A673 (cell line): ENCODE measurements around the gene CUX1. TPM values are rescaled to one million over a fixed set of nuclear protein-coding genes. Genes with fewer than 3 reads are reported as not detected.

ENCODE experiments used
- BruUV-seq: library from RNA; stranded (reverse); fragments of 400-500 nt; replicated peaks from 2 replicates; lab custom pipeline; 2021; lab: Mats Ljungman, UMichigan
- CTCF ChIA-PET: fragments of 300-600 bp; sonication (Branson Sonifier 250); formaldehyde crosslinking; loops from one replicate; lab custom pipeline; 2022; ENCODE audit warnings: antibody characterized with exemption; lab: Charles Lee
- POLR2A ChIA-PET: fragments of 300-600 bp; sonication (Branson Sonifier 250); formaldehyde crosslinking; loops from one replicate; lab custom pipeline; 2022; ENCODE audit warnings: antibody characterized with exemption; ENCODE audit not compliant: low non-redundant PET; lab: Charles Lee
- DNase-seq: peaks from one replicate; pipeline ENCODE4 v3.0.0-alpha.2; 2015; ENCODE audit warnings: low spot score
- H3K27ac ChIP-seq: fragments of 200-600 bp; sonication (generic); 2 replicates; pipeline ENCODE4 v1.5.1; 2016; ENCODE audit warnings: mixed run types, low read depth, mild to moderate bottlenecking, mixed read lengths, antibody characterized with exemption, low read length; ENCODE audit not compliant: poor library complexity, severe bottlenecking
- H3K27me3 ChIP-seq: fragments of 200-600 bp; sonication (generic); replicated peaks from 2 replicates; pipeline ENCODE4 v1.6.1; 2017; ENCODE audit warnings: mixed run types, low read depth, mild to moderate bottlenecking, mixed read lengths, antibody characterized with exemption, low read length; ENCODE audit not compliant: insufficient read depth, poor library complexity
- H3K36me3 ChIP-seq: fragments of 200-600 bp; sonication (generic); 2 replicates; pipeline ENCODE4 v1.6.1; 2016; ENCODE audit warnings: mixed run types, mild to moderate bottlenecking, mixed read lengths, antibody characterized with exemption, low read length; ENCODE audit not compliant: insufficient read depth, poor library complexity, severe bottlenecking
- H3K4me1 ChIP-seq: fragments of 200-600 bp; sonication (generic); 2 replicates; pipeline ENCODE4 v1.6.1; 2017; ENCODE audit warnings: mixed run types, mild to moderate bottlenecking, mixed read lengths, antibody characterized with exemption, low read length; ENCODE audit not compliant: insufficient read depth, poor library complexity, severe bottlenecking
- H3K4me3 ChIP-seq: fragments of 200-600 bp; sonication (generic); 2 replicates; pipeline ENCODE4 v1.5.1; 2016; ENCODE audit warnings: low read depth, mixed run types, mild to moderate bottlenecking, mixed read lengths, low read length; ENCODE audit not compliant: poor library complexity, severe bottlenecking
- H3K9me3 ChIP-seq: fragments of 200-600 bp; sonication (generic); 2 replicates; pipeline ENCODE4 v1.6.1; 2016; ENCODE audit warnings: mixed run types, low read depth, mild to moderate bottlenecking, mixed read lengths, antibody characterized with exemption, low read length; ENCODE audit not compliant: poor library complexity, severe bottlenecking
- CTCF ChIP-seq: fragments of 300-800, 200-600 bp; sonication (generic); conservative IDR thresholded peaks from 2 replicates; pipeline ENCODE4 v1.5.1; 2017; ENCODE audit warnings: low read depth, mild to moderate bottlenecking, antibody characterized with exemption, low read length, moderate library complexity, mixed read lengths
- EZH2 ChIP-seq: fragments of 200-600 bp; sonication (generic); IDR thresholded peaks from 2 replicates; pipeline ENCODE4 v1.6.1; 2017; ENCODE audit warnings: borderline replicate concordance, low read depth, mild to moderate bottlenecking, mixed read lengths, antibody characterized with exemption, low read length; ENCODE audit not compliant: poor library complexity, severe bottlenecking
- intact Hi-C: fragments of 100-400 bp; cut with micrococcal nuclease; formaldehyde crosslinking; loops from one replicate; pipeline ENCODE4 v1.10.0; 2022; ENCODE audit not compliant: unreplicated experiment
- total RNA-seq: library from RNA; stranded (reverse); gene quantifications from 2 replicates; pipeline ENCODE4 v1.2.3, GENCODE V29; 2021

The CUX1 gene
- total RNA-seq, 1 experiment from 2014 or later, result 49.4 TPM

DNA sequence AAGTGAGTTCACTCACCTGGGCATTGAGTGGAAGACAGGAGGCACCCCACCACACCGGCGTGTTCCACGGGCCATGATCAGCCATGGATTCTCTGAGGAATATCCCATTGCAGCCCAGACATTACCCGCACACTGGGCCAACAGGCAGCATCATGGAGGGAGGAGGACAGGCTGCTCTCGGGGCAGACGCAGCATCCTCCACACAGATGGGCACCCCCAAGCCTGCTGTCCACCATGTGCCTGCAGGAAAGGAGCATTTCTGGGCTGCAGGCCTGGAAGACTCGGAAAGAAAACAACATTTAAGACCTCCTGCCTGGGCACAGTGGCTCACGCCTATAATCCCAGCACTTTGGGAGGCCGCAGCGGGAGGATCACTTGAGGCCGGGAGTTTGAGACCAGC lies 398.3 kb downstream of the CUX1 start:
- POLR2A ChIA-PET, result no interaction called here

DNA sequence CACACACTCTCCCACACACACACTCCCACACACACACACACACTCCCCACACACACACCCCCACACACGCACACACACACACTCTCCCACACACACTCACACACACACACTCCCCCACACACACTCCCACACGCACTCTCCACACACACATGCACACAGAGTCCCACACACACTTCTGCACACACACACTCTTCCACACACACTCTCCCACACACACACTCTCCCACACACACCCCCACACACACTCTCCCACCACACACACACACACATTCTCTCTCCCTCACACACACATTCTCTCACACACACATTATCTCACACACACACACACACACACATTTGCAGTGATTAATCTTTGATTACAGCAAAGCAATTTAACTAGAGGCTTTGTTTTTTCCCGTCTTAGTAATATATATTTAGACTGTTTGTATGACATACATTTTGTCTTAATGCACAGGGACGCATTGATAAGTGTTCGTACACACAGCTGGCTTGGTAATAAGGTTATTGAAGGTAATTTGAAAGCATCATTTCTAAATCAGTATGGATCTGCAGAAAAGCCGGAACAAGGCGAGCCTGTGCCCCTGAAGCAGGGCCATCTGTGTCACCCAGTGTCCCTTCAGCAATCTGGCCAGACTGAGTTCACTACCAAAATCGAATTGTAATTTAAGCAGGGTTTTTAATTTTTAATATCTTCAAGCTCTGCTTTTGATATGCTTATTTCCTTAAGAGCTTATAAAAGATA lies 399.3 kb downstream of the CUX1 start:
- no TSS peak for BruUV-seq
- ChIA-PET POLR2A (no interaction called here), CTCF (no interaction called here)
- H3K9me3 ChIP-seq, result no peaks in the 10 kb centered on the region
- H3K4me1 ChIP-seq, result peaks cover 19% of the 10 kb centered on the region
- H3K36me3 ChIP-seq, result no peaks in the 10 kb centered on the region
- intact Hi-C loops, result no loop called here
- TF ChIP-seq EZH2, result no peak
- TF ChIP-seq CTCF, result no peak
- no peaks in the 10 kb centered on the region for H3K27me3 ChIP-seq
- no peak overlapping the region for H3K27ac ChIP-seq
- no peak overlapping the region for H3K4me3 ChIP-seq
- no peak for DNase-seq

More for the DNA sequence above, 398.3 kb downstream of the CUX1 start:
- no peak overlapping the region for H3K4me3 ChIP-seq
- H3K36me3 ChIP-seq, result no peaks in the 10 kb centered on the region
- no peak for TF ChIP-seq CTCF
- BruUV-seq, result no TSS peak
- H3K27me3 ChIP-seq, result no peaks in the 10 kb centered on the region
- CTCF ChIA-PET, result no interaction called here
- intact Hi-C loops, result no loop called here
- H3K4me1 ChIP-seq, result peaks cover 10% of the 10 kb centered on the region
- H3K27ac ChIP-seq, result no peak overlapping the region
- H3K9me3 ChIP-seq, result no peaks in the 10 kb centered on the region
- no peak for DNase-seq

- intact Hi-C loops, result no loop called here
- Histone ChIP-seq H3K4me3 (no peak overlapping the region), H3K36me3 (no peaks in the 10 kb centered on the region), H3K27me3 (no peaks in the 10 kb centered on the region), H3K27ac (no peak overlapping the region), H3K4me1 (peaks cover 10% of the 10 kb centered on the region), H3K9me3 (no peaks in the 10 kb centered on the region)
- no peak for DNase-seq
- POLR2A ChIA-PET, result no interaction called here
- TF ChIP-seq EZH2 (no peak), CTCF (no peak)
- no TSS peak for BruUV-seq
- CTCF ChIA-PET, result no interaction called here
Measured at GRCh38 chr7:102220229-102220850, 402.9 kb downstream of the CUX1 start.
